ENCODE results near the gene PNLDC1.

The PNLDC1 gene

GRCh38 chr6:159797554-159797953, 2.5 kb upstream of the PNLDC1 start:
- peaks cover 46% of the 10 kb centered on the region for H3K36me3 ChIP-seq
- H3K27me3 ChIP-seq, result no peaks in the 10 kb centered on the region
- H3K4me1 ChIP-seq (ENCODE audit: control insufficient read depth in 1 of 2, insufficient read depth in 1 of 2, low read depth in 1 of 2, low read length in 1 of 2), result peaks cover 5 to 10% of the 10 kb centered on the region in 2 experiments
- TF ChIP-seq CTCF (IDR thresholded peaks at IDR 0.05), result no peak
- no peaks in the 10 kb centered on the region for H3K9me3 ChIP-seq
- no peak overlapping the region for H3K27ac ChIP-seq
- no peak overlapping the region for H3K4me3 ChIP-seq (ENCODE audit: low read depth in 1 of 2, low read length in 1 of 2)

- peak overlapping the region; percentile 61 for H3K27ac ChIP-seq
- H3K4me3 ChIP-seq (ENCODE audit: low read depth in 1 of 2, low read length in 1 of 2), result no peak overlapping the region
- H3K36me3 ChIP-seq, result peaks cover 29% of the 10 kb centered on the region
- no peaks in the 10 kb centered on the region for H3K27me3 ChIP-seq
- peaks cover 22 to 27% of the 10 kb centered on the region in 2 experiments for H3K4me1 ChIP-seq (ENCODE audit: control insufficient read depth in 1 of 2, insufficient read depth in 1 of 2, low read depth in 1 of 2, low read length in 1 of 2)
- no peaks in the 10 kb centered on the region for H3K9me3 ChIP-seq
- no peak for TF ChIP-seq CTCF (IDR thresholded peaks at IDR 0.05)
Measured at GRCh38 chr6:159801935-159802334, 1.9 kb downstream of the PNLDC1 start.

- no peak for TF ChIP-seq CTCF (IDR thresholded peaks at IDR 0.05)
- H3K4me3 ChIP-seq (ENCODE audit: low read depth in 1 of 2, low read length in 1 of 2), result no peak overlapping the region
- H3K27ac ChIP-seq, result no peak overlapping the region
- H3K27me3 ChIP-seq, result no peaks in the 10 kb centered on the region
- no peaks in the 10 kb centered on the region for H3K9me3 ChIP-seq
- H3K36me3 ChIP-seq, result peaks cover 5% of the 10 kb centered on the region
- peaks cover 22 to 27% of the 10 kb centered on the region in 2 experiments for H3K4me1 ChIP-seq (ENCODE audit: control insufficient read depth in 1 of 2, insufficient read depth in 1 of 2, low read depth in 1 of 2, low read length in 1 of 2)
Measured at GRCh38 chr6:159804504-159804903, 4.4 kb downstream of the PNLDC1 start.

GRCh38 chr6:159805440-159806020, 5.5 kb downstream of the PNLDC1 start:
- Histone ChIP-seq H3K9me3 (no peaks in the 10 kb centered on the region), H3K4me1 (ENCODE audit: control insufficient read depth in 1 of 2, insufficient read depth in 1 of 2, low read depth in 1 of 2, low read length in 1 of 2) (peaks cover 22 to 27% of the 10 kb centered on the region in 2 experiments), H3K27me3 (no peaks in the 10 kb centered on the region), H3K36me3 (no peaks in the 10 kb centered on the region), H3K4me3 (ENCODE audit: low read depth in 1 of 2, low read length in 1 of 2) (no peak overlapping the region), H3K27ac (peak overlapping the region; percentile 26)
- TF ChIP-seq CTCF (IDR thresholded peaks at IDR 0.05), result no peak

- TF ChIP-seq CTCF (IDR thresholded peaks at IDR 0.05), result no peak
- Histone ChIP-seq H3K4me3 (ENCODE audit: low read depth in 1 of 2, low read length in 1 of 2) (no peak overlapping the region), H3K27me3 (no peaks in the 10 kb centered on the region), H3K9me3 (no peaks in the 10 kb centered on the region), H3K36me3 (no peaks in the 10 kb centered on the region), H3K27ac (peak overlapping the region; percentile 26), H3K4me1 (ENCODE audit: control insufficient read depth in 1 of 2, insufficient read depth in 1 of 2, low read depth in 1 of 2, low read length in 1 of 2) (peaks cover 22 to 27% of the 10 kb centered on the region in 2 experiments)
Measured at GRCh38 chr6:159806021-159806458, 6.0 kb downstream of the PNLDC1 start.

Data from neutrophil (primary cell).